ENCODE measurements around the gene MCF2L.

Gene MCF2L

GRCh38 chr13:113033054-113033850, 64.2 kb downstream of the MCF2L start:
- no peaks in the 10 kb centered on the region for H3K36me3 ChIP-seq (ENCODE audit: low read length)
- no peak overlapping the region for H3K9ac ChIP-seq (ENCODE audit: low read length)
- no peak overlapping the region for H3K27ac ChIP-seq (ENCODE audit: low read depth, low read length)
- no peak overlapping the region for H3K4me2 ChIP-seq (ENCODE audit: low read depth, low read length, poor library complexity, severe bottlenecking)
- no peaks in the 10 kb centered on the region for H3K9me2 ChIP-seq (replicated peaks; ENCODE audit: insufficient read depth, low read length)
- H4K20me1 ChIP-seq (ENCODE audit: low read depth, low read length): no peaks in the 10 kb centered on the region
- TF ChIP-seq EZH2phosphoT487 (conservative IDR thresholded peaks at IDR 0.05; ENCODE audit: low read length) (no peak), CTCF (IDR thresholded peaks at IDR 0.05; ENCODE audit: insufficient read depth, low read length, poor library complexity, severe bottlenecking) (no peak)
- no peak overlapping the region for H2AFZ ChIP-seq (ENCODE audit: low read depth, low read length, severe bottlenecking)
- H3F3A ChIP-seq (ENCODE audit: insufficient read depth): no peaks in the 10 kb centered on the region
- no peak overlapping the region for H3K4me3 ChIP-seq (ENCODE audit: insufficient read depth, low read length, poor library complexity, severe bottlenecking)
- H3K9me3 ChIP-seq (ENCODE audit: insufficient read depth, low read length): no peaks in the 10 kb centered on the region
- no peaks in the 10 kb centered on the region for H3K27me3 ChIP-seq (ENCODE audit: low read length)
- no peaks in the 10 kb centered on the region for H3K79me2 ChIP-seq (ENCODE audit: insufficient read depth, low read length)

GRCh38 chr13:113034451-113035212, 65.6 kb downstream of the MCF2L start:
- Histone ChIP-seq H3K9ac (ENCODE audit: low read length) (no peak overlapping the region), H3K79me2 (ENCODE audit: insufficient read depth, low read length) (no peaks in the 10 kb centered on the region), H3K27me3 (ENCODE audit: low read length) (no peaks in the 10 kb centered on the region), H3K27ac (ENCODE audit: low read depth, low read length) (no peak overlapping the region), H4K20me1 (ENCODE audit: low read depth, low read length) (no peaks in the 10 kb centered on the region), H2AFZ (ENCODE audit: low read depth, low read length, severe bottlenecking) (no peak overlapping the region), H3K36me3 (ENCODE audit: low read length) (no peaks in the 10 kb centered on the region), H3K9me2 (replicated peaks; ENCODE audit: insufficient read depth, low read length) (no peaks in the 10 kb centered on the region), H3K4me2 (ENCODE audit: low read depth, low read length, poor library complexity, severe bottlenecking) (no peak overlapping the region), H3F3A (ENCODE audit: insufficient read depth) (no peaks in the 10 kb centered on the region), H3K4me3 (ENCODE audit: insufficient read depth, low read length, poor library complexity, severe bottlenecking) (no peak overlapping the region), H3K9me3 (ENCODE audit: insufficient read depth, low read length) (no peaks in the 10 kb centered on the region)
- TF ChIP-seq CTCF (IDR thresholded peaks at IDR 0.05; ENCODE audit: insufficient read depth, low read length, poor library complexity, severe bottlenecking): no peak
- TF ChIP-seq EZH2phosphoT487 (conservative IDR thresholded peaks at IDR 0.05; ENCODE audit: low read length): no peak

- H3K9me2 ChIP-seq (replicated peaks; ENCODE audit: insufficient read depth, low read length): no peaks in the 10 kb centered on the region
- H3K27me3 ChIP-seq (ENCODE audit: low read length): no peaks in the 10 kb centered on the region
- no peak overlapping the region for H2AFZ ChIP-seq (ENCODE audit: low read depth, low read length, severe bottlenecking)
- no peaks in the 10 kb centered on the region for H3K36me3 ChIP-seq (ENCODE audit: low read length)
- H3F3A ChIP-seq (ENCODE audit: insufficient read depth): no peaks in the 10 kb centered on the region
- no peak overlapping the region for H3K27ac ChIP-seq (ENCODE audit: low read depth, low read length)
- no peaks in the 10 kb centered on the region for H3K79me2 ChIP-seq (ENCODE audit: insufficient read depth, low read length)
- TF ChIP-seq CTCF (IDR thresholded peaks at IDR 0.05; ENCODE audit: insufficient read depth, low read length, poor library complexity, severe bottlenecking) (no peak), EZH2phosphoT487 (conservative IDR thresholded peaks at IDR 0.05; ENCODE audit: low read length) (no peak)
- H3K9me3 ChIP-seq (ENCODE audit: insufficient read depth, low read length): no peaks in the 10 kb centered on the region
- H3K9ac ChIP-seq (ENCODE audit: low read length): no peak overlapping the region
- H3K4me3 ChIP-seq (ENCODE audit: insufficient read depth, low read length, poor library complexity, severe bottlenecking): no peak overlapping the region
- H3K4me2 ChIP-seq (ENCODE audit: low read depth, low read length, poor library complexity, severe bottlenecking): no peak overlapping the region
- H4K20me1 ChIP-seq (ENCODE audit: low read depth, low read length): no peaks in the 10 kb centered on the region
These were observed 66.3 kb downstream of the MCF2L start for GRCh38 chr13:113035213-113035800.
